ENCODE measurements around the gene SLC15A4. TPM values are rescaled to one million over a fixed set of nuclear protein-coding genes. Genes with fewer than 3 reads are reported as not detected.
"Not testable (repeated sequence)": the region's sequence is repeated elsewhere in the genome, so short reads cannot be mapped to it uniquely, and the experiment has no call there.

Gene SLC15A4
- polyA plus RNA-seq, 2 of the 4 experiments (the other 2 are of a cell fraction), result 21.6 to 40.0 TPM

DNA sequence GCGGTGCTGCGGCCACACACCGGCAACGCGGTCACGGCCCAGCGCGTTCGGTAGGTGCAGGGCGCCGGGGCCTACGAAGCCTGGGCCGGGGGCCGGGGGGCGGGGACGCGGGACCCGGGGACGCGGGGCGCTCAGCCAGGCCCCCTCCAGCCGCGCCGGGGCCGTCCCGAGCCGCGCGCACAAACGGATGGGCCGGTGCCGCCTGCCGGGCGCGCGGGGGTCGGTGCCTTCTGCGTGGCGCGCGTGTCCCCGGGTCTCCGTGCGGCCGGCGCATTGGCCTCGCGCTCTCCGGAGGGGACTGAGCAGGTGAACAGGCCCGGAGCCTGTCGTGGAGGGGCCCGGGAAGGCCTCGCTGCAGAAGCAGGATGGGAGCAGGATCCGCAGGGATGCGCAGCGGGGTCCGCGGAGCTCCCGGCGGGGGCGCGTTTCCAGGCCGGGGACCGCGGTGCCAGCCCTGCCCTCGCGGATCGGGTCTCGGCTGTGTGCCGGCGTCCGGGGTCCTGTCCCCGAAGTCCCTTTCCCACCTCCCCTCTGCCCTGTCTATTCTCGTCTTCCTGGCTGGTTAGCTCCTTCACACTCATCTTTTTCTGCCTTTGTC is 29.9 kb upstream of the SLC15A4 start:
- WGBS (ENCODE audit: missing lambda C conversion rate), result 74% methylated on average over 33 of the region's 74 CpGs
- Histone ChIP-seq H3K4me1 (no peaks in the 10 kb centered on the region), H3K9me3 (no peaks in the 10 kb centered on the region), H3K4me3 (no peak overlapping the region), H3K27ac (no peak overlapping the region), H3K4me2 (no peak overlapping the region)
- ATAC-seq (no peak), DNase-seq (ENCODE audit: low read depth in 1 of 2, low spot score in 1 of 2) (no peak), FAIRE-seq (no peak)
- ChIA-PET CTCF (interaction anchor here (0.6 kb wide), 1 partner anchor 262 kb away, joined by 3 read pairs; no protein-coding TSS in a partner anchor), POLR2A (no interaction called here)
- TF ChIP-seq TP53 (CRISPR knock-in tag; IDR thresholded peaks at IDR 0.05), result no peak
- no peak for TF ChIP-seq KDM1A (IDR thresholded peaks at IDR 0.05; ENCODE audit: low read depth)

DNA sequence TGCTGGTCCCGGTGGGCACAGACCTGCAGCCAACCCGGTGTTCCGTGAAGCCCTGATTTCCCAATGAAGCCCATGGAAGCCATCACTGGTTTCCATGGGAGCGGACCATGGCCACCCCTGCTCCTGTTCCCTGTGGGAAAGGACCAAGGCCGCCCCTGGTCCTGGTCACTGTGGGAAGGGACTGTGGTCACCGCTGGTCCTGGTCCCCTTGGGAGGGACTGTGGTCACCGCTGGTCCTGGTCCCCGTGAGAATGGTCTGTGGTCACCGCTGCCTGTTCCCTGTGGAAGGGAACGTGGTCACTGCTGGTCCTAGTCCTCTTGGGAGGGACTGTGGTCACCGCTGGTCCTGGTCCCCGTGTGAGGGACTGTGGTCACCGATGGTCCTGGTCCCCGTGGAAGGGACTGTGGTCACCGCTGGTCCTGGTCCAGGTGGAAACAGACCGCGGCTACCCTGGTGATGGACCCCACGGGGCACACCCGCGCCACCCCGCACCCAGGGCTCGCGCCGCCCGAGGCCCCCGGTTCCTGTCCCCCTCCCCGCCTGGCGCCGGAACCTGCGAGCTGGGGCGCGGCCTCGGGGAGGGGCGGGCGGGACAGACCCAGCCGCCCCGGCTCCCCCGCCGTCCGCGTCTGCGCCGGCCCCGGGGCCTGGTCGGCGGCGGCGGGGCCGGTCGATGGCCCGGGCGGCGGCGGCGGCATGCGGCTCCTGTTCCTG is 29.3 kb upstream of the SLC15A4 start, which contains the start of gene GLT1D1:
GLT1D1 (plus strand) TSS at position 594 of the 715 bp plus-strand sequence; CDS start at position 698, 104 bp downstream.
- 62% methylated on average over 15 of the region's 56 CpGs for WGBS (ENCODE audit: missing lambda C conversion rate)
- no peak within 1 kb of the TSS for H3K27ac ChIP-seq
- FAIRE-seq, result no peak
- no peaks in the 10 kb centered on the region for H3K4me1 ChIP-seq
- DNase-seq (ENCODE audit: low read depth in 1 of 2, low spot score in 1 of 2), result no peak
- H3K4me3 ChIP-seq, result no peak within 1 kb of the TSS
- no peak for ATAC-seq
- ChIA-PET CTCF (no interaction called here), POLR2A (no interaction called here)
- no peak within 1 kb of the TSS for H3K4me2 ChIP-seq
- no peaks in the 10 kb centered on the region for H3K9me3 ChIP-seq
- no peak for TF ChIP-seq RCOR1 (IDR thresholded peaks at IDR 0.05; ENCODE audit: low read depth, low read length)
- no peak for TF ChIP-seq GATA3 (IDR thresholded peaks at IDR 0.05; ENCODE audit: borderline replicate concordance)
- TF ChIP-seq, protein P1, sequence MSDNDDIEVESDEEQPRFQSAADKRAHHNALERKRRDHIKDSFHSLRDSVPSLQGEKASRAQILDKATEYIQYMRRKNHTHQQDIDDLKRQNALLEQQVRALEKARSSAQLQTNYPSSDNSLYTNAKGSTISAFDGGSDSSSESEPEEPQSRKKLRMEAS (IDR thresholded peaks at IDR 0.05), result no peak
- no peak for TF ChIP-seq PHF8 (IDR thresholded peaks at IDR 0.05; ENCODE audit: borderline replicate concordance, low read depth)
- TF ChIP-seq JUNB (IDR thresholded peaks at IDR 0.05), result no peak
- TF ChIP-seq CBX2 (IDR thresholded peaks at IDR 0.05; ENCODE audit: borderline replicate concordance, low read depth), result no peak
- TF ChIP-seq, protein P2, sequence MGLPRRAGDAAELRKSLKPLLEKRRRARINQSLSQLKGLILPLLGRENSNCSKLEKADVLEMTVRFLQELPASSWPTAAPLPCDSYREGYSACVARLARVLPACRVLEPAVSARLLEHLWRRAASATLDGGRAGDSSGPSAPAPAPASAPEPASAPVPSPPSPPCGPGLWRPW (IDR thresholded peaks at IDR 0.05), result no peak
- TF ChIP-seq MYC (IDR thresholded peaks at IDR 0.05; ENCODE audit: borderline replicate concordance, low read length), result no peak
- no peak for TF ChIP-seq RNF2 (IDR thresholded peaks at IDR 0.05; ENCODE audit: borderline replicate concordance, low read depth)
- no peak for TF ChIP-seq FOSB (CRISPR knock-in tag; IDR thresholded peaks at IDR 0.05)

DNA sequence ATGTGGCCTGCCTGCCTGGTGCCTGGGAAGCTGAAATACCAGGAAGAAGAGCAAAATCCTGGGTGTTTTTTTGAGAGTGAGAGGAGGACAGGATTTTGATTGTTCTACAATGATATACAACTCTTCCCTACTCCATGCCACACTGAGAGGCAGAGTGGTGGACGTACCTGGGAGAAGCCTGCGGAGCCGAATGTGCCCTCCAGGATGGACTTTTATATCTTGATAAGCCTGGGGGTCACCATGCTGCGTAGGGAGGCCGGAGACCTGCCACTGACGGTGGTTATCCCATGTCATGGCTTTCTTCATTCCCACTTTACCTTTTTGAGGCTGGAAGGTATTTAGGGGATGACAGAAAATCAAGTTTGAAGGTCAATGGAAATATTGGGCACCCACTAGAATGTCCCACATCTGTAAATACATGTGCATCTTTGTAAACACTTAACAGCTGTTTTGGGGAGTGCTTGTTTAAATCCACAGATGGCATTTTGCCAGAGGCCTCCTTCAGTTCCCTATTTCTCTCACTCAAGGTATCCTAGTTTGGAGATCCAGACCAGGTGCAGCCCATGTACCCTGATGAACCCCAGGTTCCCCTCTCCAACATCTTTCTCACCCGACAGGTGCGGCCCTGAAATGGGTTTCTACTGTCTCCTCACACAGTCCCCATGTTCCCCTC is 28.4 kb upstream of the SLC15A4 start:
- 16% methylated on average over 8 of the region's 8 CpGs for WGBS (ENCODE audit: missing lambda C conversion rate)
- H3K4me3 ChIP-seq, result no peak overlapping the region
- POLR2A ChIA-PET, result no interaction called here
- H3K4me2 ChIP-seq, result no peak overlapping the region
- DNase-seq (ENCODE audit: low read depth in 1 of 2, low spot score in 1 of 2) (no peak), ATAC-seq (no peak), FAIRE-seq (no peak)
- H3K9me3 ChIP-seq, result no peaks in the 10 kb centered on the region
- TF ChIP-seq NR3C1 (IDR thresholded peaks at IDR 0.05) (no peak), POLR2A (IDR thresholded peaks at IDR 0.05; ENCODE audit: low read length) (no peak), FOXS1 (CRISPR knock-in tag; IDR thresholded peaks at IDR 0.05) (no peak), PHF8 (IDR thresholded peaks at IDR 0.05; ENCODE audit: borderline replicate concordance, low read depth) (no peak), RCOR1 (IDR thresholded peaks at IDR 0.05; ENCODE audit: low read depth, low read length) (no peak), FOSL2 (IDR thresholded peaks at IDR 0.05) (no peak), FOSL2 (CRISPR knock-in tag; IDR thresholded peaks at IDR 0.05) (no peak), CHD4 (IDR thresholded peaks at IDR 0.05; ENCODE audit: borderline replicate concordance) (no peak), RAD21 (conservative IDR thresholded peaks at IDR 0.05 in 1 of 2, IDR thresholded peaks at IDR 0.05 in 1 of 2) (no peak)
- TF ChIP-seq, protein P3, sequence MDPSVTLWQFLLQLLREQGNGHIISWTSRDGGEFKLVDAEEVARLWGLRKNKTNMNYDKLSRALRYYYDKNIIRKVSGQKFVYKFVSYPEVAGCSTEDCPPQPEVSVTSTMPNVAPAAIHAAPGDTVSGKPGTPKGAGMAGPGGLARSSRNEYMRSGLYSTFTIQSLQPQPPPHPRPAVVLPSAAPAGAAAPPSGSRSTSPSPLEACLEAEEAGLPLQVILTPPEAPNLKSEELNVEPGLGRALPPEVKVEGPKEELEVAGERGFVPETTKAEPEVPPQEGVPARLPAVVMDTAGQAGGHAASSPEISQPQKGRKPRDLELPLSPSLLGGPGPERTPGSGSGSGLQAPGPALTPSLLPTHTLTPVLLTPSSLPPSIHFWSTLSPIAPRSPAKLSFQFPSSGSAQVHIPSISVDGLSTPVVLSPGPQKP (IDR thresholded peaks at IDR 0.05; ENCODE audit: low read depth, low read length), result no peak
- TF ChIP-seq, protein P2 (IDR thresholded peaks at IDR 0.05), result no peak
- TF ChIP-seq, protein P4, sequence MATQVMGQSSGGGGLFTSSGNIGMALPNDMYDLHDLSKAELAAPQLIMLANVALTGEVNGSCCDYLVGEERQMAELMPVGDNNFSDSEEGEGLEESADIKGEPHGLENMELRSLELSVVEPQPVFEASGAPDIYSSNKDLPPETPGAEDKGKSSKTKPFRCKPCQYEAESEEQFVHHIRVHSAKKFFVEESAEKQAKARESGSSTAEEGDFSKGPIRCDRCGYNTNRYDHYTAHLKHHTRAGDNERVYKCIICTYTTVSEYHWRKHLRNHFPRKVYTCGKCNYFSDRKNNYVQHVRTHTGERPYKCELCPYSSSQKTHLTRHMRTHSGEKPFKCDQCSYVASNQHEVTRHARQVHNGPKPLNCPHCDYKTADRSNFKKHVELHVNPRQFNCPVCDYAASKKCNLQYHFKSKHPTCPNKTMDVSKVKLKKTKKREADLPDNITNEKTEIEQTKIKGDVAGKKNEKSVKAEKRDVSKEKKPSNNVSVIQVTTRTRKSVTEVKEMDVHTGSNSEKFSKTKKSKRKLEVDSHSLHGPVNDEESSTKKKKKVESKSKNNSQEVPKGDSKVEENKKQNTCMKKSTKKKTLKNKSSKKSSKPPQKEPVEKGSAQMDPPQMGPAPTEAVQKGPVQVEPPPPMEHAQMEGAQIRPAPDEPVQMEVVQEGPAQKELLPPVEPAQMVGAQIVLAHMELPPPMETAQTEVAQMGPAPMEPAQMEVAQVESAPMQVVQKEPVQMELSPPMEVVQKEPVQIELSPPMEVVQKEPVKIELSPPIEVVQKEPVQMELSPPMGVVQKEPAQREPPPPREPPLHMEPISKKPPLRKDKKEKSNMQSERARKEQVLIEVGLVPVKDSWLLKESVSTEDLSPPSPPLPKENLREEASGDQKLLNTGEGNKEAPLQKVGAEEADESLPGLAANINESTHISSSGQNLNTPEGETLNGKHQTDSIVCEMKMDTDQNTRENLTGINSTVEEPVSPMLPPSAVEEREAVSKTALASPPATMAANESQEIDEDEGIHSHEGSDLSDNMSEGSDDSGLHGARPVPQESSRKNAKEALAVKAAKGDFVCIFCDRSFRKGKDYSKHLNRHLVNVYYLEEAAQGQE (IDR thresholded peaks at IDR 0.05), result no peak
- H3K27ac ChIP-seq, result no peak overlapping the region
- no peaks in the 10 kb centered on the region for H3K4me1 ChIP-seq
- CTCF ChIA-PET, result no interaction called here

DNA sequence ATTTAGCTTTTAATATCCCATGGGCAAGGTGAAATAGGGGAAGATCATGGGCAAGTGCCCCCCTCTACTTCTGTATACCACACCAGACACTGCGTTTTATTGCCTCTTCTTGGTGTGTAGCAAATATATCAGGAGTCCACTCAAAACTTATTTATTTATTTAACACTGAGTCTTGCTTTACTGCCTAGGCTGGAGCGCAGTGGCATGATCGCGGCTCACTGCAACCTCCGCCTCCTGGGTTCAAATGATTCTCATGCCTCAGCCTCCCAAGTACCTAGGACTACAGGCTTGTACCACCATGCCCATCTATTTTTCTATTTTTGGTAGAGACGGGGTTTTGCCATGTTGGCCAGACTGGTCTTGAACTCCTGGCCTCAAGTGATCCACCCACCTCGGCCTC is 27.7 kb upstream of the SLC15A4 start:
- CTCF ChIA-PET, POLR2A ChIA-PET, FAIRE-seq: not testable (repeated sequence)

More for the DNA sequence above, 27.7 kb upstream of the SLC15A4 start:
- 60% methylated on average over 7 of the region's 7 CpGs for WGBS (ENCODE audit: missing lambda C conversion rate)
- not testable (repeated sequence) for H3K9me3 ChIP-seq; DNase-seq (ENCODE audit: low read depth in 1 of 2, low spot score in 1 of 2); H3K4me3 ChIP-seq; ATAC-seq; H3K4me2 ChIP-seq; H3K27ac ChIP-seq; H3K4me1 ChIP-seq
